Progenitor cell of endocrine pancreas (in vitro differentiated cells): ENCODE results near the gene RNF148. TPM values are rescaled to one million over a fixed set of nuclear protein-coding genes. Genes with fewer than 3 reads are reported as not detected.

Experiments used
- DNase-seq: peaks from one replicate; pipeline ENCODE4 v3.0.0; 2021; ENCODE audit warnings: low spot score; ENCODE audit not compliant: unreplicated experiment
- H3K27ac Mint-ChIP-seq: 2 replicates; pipeline ENCODE4 v1.8.0; 2021; ENCODE audit warnings: mild to moderate bottlenecking, moderate library complexity, mixed read lengths
- H3K27me3 Mint-ChIP-seq: 2 replicates; pipeline ENCODE4 v1.8.0; 2021; ENCODE audit warnings: mixed read lengths
- H3K36me3 Mint-ChIP-seq: 2 replicates; pipeline ENCODE4 v1.8.0; 2022; ENCODE audit warnings: mixed read lengths; ENCODE audit not compliant: insufficient read depth
- H3K4me1 Mint-ChIP-seq: 2 replicates; pipeline ENCODE4 v1.8.0; 2021; ENCODE audit warnings: low read depth, mixed read lengths
- H3K4me3 Mint-ChIP-seq: 2 replicates; pipeline ENCODE4 v1.8.0; 2021; ENCODE audit warnings: low read depth, mild to moderate bottlenecking, moderate library complexity, mixed read lengths
- H3K9me3 Mint-ChIP-seq: 2 replicates; pipeline ENCODE4 v1.8.0; 2021; ENCODE audit warnings: low read depth, mixed read lengths
- total RNA-seq: library from RNA; stranded (reverse); gene quantifications from 2 replicates; pipeline ENCODE4 v1.2.1, GENCODE V29; 2021
- TF ChIP-seq, protein P1 (sequence below): fragments of 200-600 bp; sonication (generic); IDR thresholded peaks from one replicate; pipeline ENCODE4 v1.5.0; 2021; ENCODE audit warnings: antibody characterized with exemption, mild to moderate bottlenecking; ENCODE audit not compliant: unreplicated experiment

The RNF148 gene
- total RNA-seq, 1 donor from 2014 or later, result 0.26 TPM

DNA sequence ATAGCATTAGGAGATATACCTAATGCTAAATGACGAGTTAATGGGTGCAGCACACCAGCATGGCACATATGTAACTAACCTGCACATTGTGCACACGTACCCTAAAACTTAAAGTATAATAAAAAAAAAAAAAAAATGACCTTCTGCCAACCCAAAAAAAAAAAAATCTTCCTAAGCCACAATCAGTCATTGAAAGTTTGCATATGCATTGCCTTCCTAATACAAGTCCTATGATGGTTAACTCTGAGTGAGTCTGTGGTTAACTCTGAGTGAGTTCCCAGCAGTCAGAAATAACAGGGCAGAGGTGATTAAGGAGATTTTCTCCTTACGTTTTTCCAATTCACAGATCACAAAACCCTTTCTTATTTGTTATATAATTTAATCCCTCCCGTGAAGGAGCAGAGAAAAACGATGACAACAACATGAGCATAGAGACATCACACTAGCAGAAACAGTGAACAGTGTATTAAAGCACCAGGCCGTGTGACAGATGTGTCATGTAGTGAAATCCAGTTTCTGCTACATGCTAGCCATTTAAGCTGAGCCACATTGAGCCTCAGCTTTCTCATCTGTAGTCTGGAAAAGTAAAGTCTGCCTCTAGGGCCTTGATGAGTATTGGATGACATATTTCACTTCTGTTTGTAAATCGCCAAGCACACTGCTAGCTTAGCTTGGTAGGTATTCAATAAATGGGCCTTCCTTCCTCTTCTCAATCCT lies 7.4 kb upstream of the RNF148 start:
- no peak overlapping the region for H3K4me3 Mint-ChIP-seq
- no peaks in the 10 kb centered on the region for H3K9me3 Mint-ChIP-seq
- H3K27ac Mint-ChIP-seq, result no peak overlapping the region
- H3K36me3 Mint-ChIP-seq, result no peaks in the 10 kb centered on the region
- TF ChIP-seq, protein P1, sequence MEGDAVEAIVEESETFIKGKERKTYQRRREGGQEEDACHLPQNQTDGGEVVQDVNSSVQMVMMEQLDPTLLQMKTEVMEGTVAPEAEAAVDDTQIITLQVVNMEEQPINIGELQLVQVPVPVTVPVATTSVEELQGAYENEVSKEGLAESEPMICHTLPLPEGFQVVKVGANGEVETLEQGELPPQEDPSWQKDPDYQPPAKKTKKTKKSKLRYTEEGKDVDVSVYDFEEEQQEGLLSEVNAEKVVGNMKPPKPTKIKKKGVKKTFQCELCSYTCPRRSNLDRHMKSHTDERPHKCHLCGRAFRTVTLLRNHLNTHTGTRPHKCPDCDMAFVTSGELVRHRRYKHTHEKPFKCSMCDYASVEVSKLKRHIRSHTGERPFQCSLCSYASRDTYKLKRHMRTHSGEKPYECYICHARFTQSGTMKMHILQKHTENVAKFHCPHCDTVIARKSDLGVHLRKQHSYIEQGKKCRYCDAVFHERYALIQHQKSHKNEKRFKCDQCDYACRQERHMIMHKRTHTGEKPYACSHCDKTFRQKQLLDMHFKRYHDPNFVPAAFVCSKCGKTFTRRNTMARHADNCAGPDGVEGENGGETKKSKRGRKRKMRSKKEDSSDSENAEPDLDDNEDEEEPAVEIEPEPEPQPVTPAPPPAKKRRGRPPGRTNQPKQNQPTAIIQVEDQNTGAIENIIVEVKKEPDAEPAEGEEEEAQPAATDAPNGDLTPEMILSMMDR, result no peak
- no peak for DNase-seq
- no peaks in the 10 kb centered on the region for H3K27me3 Mint-ChIP-seq
- H3K4me1 Mint-ChIP-seq, result no peaks in the 10 kb centered on the region

DNA sequence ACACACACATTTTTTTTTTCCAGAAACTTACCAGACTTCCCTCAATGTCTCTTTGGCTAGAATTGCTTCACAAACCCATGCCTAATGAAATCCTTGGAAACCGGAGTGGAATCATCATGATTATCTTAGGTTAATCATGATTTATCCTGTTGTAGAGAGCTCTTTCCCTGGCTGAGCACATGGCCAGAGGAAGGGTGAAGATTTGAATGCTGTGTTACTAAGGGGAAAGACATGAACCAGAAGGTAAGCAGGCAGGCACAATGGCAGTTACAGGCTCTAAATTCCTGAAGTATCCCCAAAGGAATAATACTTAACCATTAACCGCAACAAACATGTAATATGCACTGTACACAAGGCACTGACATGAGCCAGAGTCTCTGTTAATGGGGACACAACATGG lies 4.1 kb upstream of the RNF148 start:
- H3K9me3 Mint-ChIP-seq, result no peaks in the 10 kb centered on the region
- no peaks in the 10 kb centered on the region for H3K4me1 Mint-ChIP-seq
- no peak overlapping the region for H3K4me3 Mint-ChIP-seq
- TF ChIP-seq, protein P1, result no peak
- H3K27me3 Mint-ChIP-seq, result no peaks in the 10 kb centered on the region
- no peak overlapping the region for H3K27ac Mint-ChIP-seq
- no peaks in the 10 kb centered on the region for H3K36me3 Mint-ChIP-seq
- no peak for DNase-seq

DNA sequence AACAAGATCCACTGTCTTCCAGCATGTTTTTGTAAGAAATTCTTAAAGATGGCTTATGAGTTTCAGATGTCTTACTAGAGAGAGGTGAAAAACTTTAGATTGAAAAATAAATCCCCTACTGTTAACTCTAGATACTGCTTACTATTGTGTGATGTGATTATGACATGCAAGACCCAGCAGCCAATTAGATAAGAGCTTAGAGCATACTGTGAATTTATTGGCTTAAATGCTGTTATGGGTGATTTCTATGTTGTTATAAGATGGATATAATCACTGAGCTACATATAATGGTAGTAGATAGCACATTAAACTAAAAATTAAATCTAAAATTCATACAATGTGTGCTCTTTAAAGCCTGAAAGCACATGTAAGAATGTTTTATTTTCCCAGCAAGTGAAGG lies 3.7 kb downstream of the RNF148 start, which contains the start of gene RNF133:
TSS of gene RNF133 (minus strand) at position 101 of the 400 bp plus-strand sequence. CDS start 199 bp downstream, outside the sequence.
- no peaks in the 10 kb centered on the region for H3K36me3 Mint-ChIP-seq
- H3K27me3 Mint-ChIP-seq, result no peaks in the 10 kb centered on the region
- H3K27ac Mint-ChIP-seq, result no peak within 1 kb of the TSS
- TF ChIP-seq, protein P1, result no peak
- DNase-seq, result no peak
- peaks cover 9% of the 10 kb centered on the region for H3K4me1 Mint-ChIP-seq
- H3K4me3 Mint-ChIP-seq, result no peak within 1 kb of the TSS
- no peaks in the 10 kb centered on the region for H3K9me3 Mint-ChIP-seq

DNA sequence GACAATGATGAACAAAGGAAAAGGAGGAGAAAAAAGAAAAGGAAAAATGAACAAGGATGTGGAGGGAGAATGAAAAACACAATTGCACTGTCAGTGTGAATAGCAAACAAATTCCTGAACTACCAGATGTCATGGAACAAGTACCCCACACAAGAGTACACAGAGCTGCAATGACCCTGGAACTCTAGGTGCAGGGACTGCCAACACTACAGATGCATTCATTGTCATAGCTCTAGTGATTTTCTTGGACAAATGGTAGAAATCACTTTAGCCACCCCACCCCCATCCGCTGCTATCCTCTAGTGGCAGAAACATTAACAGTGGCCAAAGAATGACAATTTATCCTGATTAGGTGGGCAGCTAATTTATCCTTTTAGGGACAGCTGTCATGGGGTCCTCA lies 6.9 kb downstream of the RNF148 start:
- peaks cover 9% of the 10 kb centered on the region for H3K4me1 Mint-ChIP-seq

DNA sequence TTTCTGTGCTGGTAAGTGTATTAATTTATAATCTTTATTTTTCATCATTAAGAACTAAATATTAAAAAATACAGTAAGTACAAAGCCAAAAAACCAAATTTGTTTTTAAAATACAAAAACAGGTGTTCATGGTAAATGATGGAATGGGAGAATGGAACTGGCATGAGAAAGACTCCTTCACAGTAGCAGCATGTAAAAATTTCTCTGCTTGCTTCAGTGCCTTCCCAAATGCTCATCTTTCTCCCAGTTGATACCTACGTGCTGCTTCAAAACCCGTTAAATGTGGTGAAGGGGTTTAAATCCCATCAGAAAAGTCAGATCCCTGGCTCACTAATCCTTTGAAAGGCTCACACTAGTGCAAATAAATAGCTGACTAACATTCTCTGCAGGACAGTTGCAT lies 8.0 kb downstream of the RNF148 start:
- Mint-ChIP-seq H3K4me1 (peaks cover 9% of the 10 kb centered on the region), H3K9me3 (peaks cover 5% of the 10 kb centered on the region), H3K27me3 (no peaks in the 10 kb centered on the region), H3K4me3 (no peak overlapping the region), H3K36me3 (no peaks in the 10 kb centered on the region), H3K27ac (no peak overlapping the region)
- no peak for DNase-seq
- TF ChIP-seq, protein P1, result no peak

More for the DNA sequence above, 6.9 kb downstream of the RNF148 start:
- DNase-seq, result no peak
- H3K9me3 Mint-ChIP-seq, result peaks cover 5% of the 10 kb centered on the region
- H3K36me3 Mint-ChIP-seq, result no peaks in the 10 kb centered on the region
- no peak overlapping the region for H3K4me3 Mint-ChIP-seq
- no peak overlapping the region for H3K27ac Mint-ChIP-seq
- no peaks in the 10 kb centered on the region for H3K27me3 Mint-ChIP-seq
- TF ChIP-seq, protein P1, result no peak
